IPS DF 19.7 (cell line): ENCODE measurements around the gene MCFD2.
"Not testable (repeated sequence)": the region's sequence is repeated elsewhere in the genome, so short reads cannot be mapped to it uniquely, and the experiment has no call there.

Experiments used
- DNase-seq: peaks from one replicate; pipeline ENCODE4 v3.0.0-alpha.2; 2013; ENCODE audit warnings: low read depth, low spot score

Gene MCFD2

DNA sequence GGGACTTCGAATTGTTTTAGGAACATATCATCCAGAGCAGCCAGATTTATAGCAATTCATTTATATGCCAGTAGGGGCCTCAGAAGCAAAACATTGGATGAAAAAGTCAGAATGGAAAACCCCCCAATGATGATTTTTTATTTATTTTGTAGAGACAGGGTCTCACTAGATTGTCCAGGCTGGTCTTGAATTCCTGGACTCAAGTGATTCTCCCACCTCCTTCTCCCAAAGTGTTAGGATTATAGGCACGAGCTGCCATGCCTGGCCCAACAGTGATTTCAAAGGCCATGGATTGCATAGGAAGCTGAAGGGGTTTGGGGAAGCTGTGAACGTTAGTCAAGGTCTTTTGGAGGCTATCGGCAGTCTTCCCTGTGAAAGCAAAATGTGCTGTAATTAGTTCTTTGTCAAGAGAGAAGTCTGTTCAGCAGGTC is 21.9 kb upstream of the MCFD2 start:
- no peak for DNase-seq

DNA sequence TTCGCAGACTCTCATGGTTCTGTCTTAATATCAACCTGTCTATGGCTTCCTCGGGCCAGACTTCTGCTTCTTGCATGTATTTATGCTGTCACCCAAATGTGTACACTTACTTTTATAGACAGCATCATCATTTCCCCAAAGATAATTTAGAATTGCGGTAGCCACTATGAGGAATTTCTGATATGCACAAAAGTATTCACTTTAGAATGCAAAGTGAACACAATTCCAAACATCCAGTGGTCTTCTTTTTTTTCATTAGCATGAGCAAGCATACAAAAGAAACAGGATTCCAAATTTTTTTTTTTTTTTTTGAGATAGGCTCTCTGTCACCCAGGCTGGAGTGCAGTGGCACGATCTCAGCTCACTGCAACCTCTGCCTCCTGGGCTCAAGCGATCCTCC is 21.0 kb upstream of the MCFD2 start:
- no peak for DNase-seq

GRCh38 chr2:46935071-46935470 is 19.5 kb upstream of the MCFD2 start:
- no peak for DNase-seq

DNA sequence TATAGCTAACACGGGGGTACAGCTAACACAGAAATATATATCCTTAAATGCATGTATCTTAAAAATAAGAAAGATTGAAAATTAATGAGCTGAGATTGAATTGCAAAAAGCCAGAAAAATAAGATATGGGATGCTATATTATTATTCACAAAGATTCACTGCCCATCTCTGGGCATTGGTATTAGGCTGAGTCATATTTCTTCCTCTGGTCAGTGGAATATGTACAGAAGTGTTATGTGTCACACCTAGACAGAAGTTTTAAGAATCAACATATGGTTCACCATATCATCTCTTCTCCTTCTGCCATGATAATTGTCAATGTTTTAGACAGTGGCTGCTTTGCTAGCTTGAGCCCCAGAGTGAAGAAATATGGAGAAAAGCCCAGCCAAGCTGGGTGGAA is 14.0 kb upstream of the MCFD2 start:
- DNase-seq = no peak

DNA sequence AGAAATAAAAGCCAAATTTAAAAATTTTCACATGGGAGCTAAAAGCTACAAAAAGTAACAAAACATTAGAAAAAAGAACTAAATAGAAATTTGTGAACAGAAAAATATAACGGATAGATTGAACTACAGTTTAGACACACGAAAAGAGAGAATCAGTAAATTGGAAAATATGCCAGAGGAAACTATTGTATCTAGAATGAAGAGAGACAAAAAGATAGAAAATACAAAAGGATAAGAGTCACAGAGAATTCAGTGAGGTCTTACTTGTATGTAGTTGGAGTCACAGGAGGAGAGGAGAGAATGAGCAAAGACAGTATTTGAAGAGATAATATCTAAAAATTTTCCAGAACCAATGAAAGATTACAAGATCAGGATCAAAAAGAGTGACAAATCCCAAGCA is 11.3 kb upstream of the MCFD2 start:
- DNase-seq = no peak

DNA sequence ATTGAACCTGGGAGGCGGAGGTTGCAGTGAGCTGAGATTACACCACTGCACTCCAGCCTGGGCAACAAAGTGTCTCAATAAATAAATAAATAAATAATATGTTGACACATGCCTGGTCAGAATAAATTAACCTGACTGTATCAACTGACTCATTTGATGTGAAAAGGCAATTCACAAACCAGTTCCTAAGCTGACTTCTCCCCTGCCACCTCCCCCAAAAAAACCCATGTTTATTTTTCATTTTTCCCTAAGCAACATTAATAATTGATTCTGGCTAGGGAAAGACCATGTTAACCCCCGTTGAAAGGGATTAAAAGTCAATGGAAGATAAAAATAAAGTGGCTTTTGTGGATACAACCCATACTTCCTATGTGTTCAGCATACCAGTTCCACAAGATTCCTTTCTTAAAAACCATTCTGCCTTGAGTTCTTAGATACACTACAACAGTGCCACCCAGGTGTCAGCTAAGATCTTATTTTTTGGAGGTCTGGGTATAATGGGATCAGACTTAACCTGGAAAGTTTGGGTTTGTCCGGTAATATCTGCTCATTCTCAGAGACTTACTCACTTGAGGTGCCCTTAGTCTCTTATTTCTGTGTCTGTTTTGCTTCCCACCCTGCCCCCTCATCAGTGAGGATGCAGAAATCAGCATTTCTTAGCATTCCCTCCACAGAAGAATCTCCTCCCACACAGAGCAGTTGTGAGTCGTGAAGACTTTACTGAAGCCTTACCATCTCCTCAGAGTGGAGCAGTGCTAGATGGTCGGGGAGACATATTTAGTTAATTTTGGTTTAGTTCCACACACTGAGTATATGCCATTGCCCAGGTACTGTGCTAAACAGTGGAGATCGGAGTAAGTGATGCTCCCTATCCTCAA is 10.1 kb upstream of the MCFD2 start:
- no peak for DNase-seq

DNA sequence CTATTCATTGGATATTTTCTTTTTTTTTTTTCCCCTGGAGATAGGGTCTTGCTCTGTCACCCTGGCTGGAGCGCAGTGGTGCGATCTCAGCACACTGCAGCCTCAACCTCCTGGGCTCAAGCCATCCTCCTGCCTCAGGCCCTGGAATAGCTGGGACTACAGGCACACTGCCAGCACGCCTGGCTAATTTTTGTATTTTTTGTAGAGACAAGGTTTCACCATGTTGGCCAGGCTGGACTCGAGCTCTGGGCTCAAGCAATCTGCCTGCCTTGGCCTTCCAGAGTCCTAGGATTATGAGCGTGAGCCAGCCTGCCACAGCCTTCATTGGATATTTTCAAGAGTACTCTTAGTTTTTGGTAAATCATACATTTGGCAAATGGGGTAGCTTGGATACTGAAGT is 9.0 kb upstream of the MCFD2 start:
- DNase-seq = no peak

- no peak for DNase-seq
Measured at GRCh38 chr2:46924038-46924437, 8.4 kb upstream of the MCFD2 start.

DNA sequence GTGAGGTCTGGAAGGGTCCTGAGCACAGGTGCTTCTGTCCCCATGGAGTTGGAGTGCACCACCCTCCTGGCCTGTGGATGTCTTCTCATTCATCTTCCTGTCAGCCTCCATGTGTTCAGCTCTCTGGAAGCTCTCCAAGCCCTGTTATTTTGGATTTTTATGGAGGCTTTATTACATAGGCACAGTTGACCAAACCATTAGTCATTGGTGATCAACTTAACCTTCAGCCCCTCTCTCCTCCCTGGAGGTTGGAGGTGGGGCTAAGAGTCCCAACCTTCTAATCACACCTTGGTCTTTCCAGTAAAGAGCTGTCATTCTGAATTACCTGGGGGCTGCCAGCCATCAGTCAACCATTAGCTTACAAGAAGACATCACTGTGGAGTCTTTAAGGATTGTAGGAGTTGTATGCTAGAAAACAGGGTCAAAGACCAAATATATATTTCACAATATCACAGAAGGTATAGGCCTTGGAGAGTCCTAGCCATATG is 7.5 kb upstream of the MCFD2 start:
- DNase-seq = no peak

GRCh38 chr2:46922606-46923005 is 7.0 kb upstream of the MCFD2 start:
- DNase-seq = no peak

DNA sequence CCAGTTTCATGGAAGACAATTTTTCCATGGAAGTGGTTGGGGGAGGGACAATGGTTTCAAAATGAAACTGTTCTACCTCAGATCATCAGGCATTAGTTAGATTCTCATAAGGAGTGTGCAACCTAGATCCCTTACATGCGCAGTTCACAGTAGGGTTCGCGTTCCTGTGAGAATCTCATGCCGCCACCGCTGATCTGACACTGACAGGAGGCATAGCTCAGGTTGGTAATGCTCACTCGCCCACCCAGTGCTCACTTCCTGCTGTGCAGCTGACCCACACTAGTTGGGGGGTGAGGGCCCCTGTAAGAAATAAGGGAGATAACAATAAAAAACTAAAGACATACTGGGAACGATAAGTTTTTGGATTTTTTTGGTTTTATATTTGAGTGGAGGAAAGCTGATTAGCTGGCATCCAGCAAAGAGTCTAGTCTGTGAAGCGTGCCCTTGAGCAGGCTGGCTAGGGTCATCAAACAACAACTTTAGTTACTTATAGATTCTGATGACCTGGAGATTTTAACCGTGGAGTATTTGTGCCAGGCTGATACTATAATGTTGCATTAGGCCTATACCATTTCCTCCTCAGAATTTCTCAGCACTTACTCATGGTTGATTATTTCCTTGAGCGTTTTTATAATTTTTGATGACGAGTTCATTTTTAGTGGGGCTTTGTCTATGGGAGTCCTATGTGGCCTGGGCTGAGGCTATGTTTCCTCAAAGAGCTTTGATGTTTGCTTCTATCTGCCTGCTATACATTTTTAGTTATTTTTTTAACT is 6.3 kb upstream of the MCFD2 start:
- no peak for DNase-seq

DNA sequence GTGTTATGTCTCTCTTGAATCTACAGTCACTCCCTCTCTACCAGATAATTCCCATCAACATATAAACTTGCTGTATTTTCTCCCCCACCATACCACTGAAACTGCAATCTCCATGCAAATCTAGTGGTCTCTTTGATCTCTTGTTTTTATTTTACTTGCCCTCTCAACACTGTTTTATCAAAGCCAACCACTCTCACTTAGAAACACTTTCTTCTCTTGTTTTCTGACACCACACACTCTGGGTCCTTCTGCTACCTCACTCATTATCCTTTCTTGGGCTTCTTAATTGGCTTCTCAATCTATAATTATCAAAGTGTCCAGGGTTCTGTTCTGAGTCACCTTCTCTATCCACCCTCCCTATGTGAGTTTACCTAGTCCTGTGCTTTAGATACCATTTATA is 2.0 kb upstream of the MCFD2 start:
- DNase-seq = no peak

GRCh38 chr2:46915811-46916630 is 415 bp upstream of the MCFD2 start:
- peak; percentile 60 for DNase-seq

GRCh38 chr2:46914578-46915230 is 902 bp downstream of the MCFD2 start:
- no peak for DNase-seq

DNA sequence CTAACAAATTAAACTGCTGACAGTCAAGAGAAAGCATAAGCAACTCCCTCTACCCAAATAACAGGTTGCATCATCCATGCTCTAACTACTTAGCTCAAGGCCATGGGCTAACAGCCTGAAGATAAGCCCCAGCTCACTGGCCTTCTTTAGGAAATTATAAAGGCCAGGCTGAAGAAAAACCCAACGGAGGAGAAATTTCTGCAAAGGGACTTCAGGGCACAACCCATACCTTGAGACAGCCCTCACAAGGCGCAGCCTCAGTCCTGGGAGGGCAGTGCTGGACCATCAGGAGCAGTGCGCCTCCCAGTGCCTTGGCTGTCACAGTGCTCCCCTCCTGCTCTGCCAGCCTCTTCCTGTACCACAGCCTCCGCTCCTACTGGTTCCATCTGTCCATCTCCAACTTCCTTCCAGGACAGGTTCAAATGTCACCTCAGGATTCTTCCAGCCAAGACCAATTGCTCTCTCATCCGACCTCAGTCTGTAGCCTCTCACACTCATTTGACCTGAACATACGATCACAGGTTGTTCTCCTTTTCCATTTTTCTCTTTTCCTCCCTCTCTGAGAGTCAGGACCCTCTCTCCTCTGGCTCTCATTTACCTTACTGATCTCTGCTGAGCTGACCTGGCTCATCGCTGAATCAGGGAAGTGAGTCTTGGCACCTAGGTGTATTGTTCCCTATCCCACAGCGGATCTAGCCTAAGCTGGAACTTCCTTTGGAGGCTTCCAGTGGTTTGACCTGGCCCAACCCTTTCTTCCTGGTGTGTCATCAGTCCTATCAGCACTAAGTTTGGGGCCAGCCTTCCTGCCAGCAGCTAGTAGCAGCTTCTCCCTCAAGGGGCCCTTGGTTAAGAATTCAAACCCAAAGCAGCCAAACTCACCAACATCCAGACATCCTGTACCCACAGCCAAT is 1.9 kb downstream of the MCFD2 start:
- no peak for DNase-seq

GRCh38 chr2:46909771-46910419 is 5.7 kb downstream of the MCFD2 start:
- DNase-seq = no peak

DNA sequence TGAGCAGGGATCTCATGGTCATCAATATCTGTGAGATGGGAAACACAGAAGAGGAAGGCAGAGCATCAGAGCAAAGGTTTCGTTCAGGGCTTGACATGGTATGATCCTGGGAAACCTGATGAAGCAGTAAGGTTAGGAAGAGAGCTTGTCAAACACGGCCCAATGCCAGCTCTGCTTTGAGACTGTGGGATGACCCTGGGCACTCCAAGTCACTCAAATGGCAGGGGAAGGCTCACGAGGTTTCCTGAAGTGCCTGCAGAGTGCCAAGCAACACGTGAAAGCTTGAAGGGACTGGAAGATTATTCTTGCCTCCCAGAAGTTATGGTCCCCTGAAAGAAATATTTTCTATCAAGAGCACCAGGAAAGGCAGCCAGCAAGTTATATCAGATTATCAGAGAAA is 6.5 kb downstream of the MCFD2 start:
- no peak for DNase-seq

- DNase-seq = not testable (repeated sequence)
Measured at GRCh38 chr2:46904908-46905678, 10.5 kb downstream of the MCFD2 start.

DNA sequence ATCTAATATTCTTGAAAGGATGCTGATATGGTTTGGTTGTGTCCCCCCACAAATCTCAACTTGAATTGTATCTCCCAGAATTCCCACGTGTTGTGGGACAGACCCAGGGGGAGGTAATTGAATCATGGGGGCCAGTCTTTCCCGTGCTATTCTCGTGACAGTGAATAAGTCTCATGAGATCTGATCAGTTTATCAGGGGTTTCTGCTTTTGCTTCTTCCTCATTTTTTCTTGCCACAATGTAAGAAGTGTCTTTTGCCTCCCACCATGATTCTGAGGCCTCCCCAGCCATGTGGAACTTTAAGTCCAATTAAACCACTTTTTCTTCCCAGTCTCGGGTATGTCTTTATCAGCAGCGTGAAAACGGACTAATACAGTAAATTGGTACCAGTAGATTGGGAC is 12.6 kb downstream of the MCFD2 start:
- DNase-seq = not testable (repeated sequence)
